ENCODE results near the gene PLB1.

The PLB1 gene

GRCh38 chr2:28543316-28544035, 47.6 kb downstream of the PLB1 start:
- TF ChIP-seq, protein P1, sequence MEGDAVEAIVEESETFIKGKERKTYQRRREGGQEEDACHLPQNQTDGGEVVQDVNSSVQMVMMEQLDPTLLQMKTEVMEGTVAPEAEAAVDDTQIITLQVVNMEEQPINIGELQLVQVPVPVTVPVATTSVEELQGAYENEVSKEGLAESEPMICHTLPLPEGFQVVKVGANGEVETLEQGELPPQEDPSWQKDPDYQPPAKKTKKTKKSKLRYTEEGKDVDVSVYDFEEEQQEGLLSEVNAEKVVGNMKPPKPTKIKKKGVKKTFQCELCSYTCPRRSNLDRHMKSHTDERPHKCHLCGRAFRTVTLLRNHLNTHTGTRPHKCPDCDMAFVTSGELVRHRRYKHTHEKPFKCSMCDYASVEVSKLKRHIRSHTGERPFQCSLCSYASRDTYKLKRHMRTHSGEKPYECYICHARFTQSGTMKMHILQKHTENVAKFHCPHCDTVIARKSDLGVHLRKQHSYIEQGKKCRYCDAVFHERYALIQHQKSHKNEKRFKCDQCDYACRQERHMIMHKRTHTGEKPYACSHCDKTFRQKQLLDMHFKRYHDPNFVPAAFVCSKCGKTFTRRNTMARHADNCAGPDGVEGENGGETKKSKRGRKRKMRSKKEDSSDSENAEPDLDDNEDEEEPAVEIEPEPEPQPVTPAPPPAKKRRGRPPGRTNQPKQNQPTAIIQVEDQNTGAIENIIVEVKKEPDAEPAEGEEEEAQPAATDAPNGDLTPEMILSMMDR (IDR thresholded peaks at IDR 0.05), result no peak

GRCh38 chr2:28544036-28544346, 48.1 kb downstream of the PLB1 start:
- TF ChIP-seq, protein P1 (IDR thresholded peaks at IDR 0.05), result no peak

GRCh38 chr2:28544405-28544921, 48.6 kb downstream of the PLB1 start:
- TF ChIP-seq, protein P1 (IDR thresholded peaks at IDR 0.05), result no peak

DNA sequence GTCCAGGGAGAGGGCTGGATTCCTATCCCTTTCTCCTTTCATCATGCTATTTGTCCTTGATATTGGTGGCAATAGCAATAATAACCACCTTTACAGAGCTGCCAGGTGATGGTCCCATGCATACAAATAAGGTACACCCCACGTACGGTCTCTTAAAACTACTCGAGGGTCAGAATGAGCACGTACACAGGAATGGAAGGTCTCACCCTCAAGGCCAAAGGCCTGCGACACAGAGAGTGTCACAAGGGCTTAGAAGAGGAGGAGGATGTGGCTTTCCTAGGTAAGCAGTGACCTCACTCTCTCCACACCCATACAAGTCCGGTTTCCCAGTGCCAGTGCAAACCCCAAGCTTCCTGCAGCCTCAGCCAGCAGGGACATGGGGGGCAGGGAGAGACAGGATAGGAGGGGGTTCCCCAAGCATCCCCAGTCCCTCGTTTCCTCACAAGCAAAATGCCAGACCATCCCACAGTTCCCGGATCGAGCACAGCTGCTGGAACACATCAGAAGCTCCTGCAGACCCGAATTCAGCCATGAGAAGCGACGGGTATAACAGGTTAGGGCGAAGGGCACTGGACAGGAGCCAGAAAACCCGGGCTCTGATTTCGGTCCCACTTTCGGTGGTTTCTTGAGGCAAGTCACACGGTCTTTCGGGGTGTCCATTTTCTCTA, 49.2 kb downstream of the PLB1 start:
- TF ChIP-seq, protein P1 (IDR thresholded peaks at IDR 0.05), result no peak

DNA sequence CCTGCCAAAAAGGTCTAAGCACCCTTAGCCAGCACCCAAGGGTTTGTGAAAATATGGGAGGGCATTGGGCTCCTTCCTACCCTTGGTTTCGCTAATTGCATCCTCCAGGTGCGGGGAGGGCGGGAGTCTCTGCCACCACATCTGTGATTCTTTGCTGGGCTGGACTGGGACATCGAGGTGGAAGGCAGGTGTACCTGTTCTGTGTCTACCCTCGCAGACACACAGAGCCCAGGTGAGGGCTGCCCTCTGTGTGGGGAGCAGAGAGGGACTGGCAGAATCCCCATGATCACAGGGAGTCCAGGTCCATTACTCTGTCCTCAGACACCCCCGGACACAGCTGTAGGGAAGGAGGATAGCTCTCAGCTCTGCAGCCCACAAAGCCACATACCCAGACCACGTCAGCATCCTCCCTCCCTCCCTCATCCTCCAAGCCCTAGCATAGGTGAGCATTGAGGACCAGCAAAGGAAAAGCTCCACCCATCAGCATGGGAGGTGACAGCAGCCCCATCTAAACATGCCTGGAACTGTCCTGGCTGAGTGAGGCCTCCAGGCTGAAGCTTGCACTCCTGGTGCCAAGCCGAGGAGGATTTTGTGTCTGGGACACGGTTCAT, 49.8 kb downstream of the PLB1 start:
- TF ChIP-seq, protein P1 (IDR thresholded peaks at IDR 0.05), result no peak

GRCh38 chr2:28546242-28546641, 50.4 kb downstream of the PLB1 start:
- TF ChIP-seq, protein P1 (IDR thresholded peaks at IDR 0.05), result no peak

DNA sequence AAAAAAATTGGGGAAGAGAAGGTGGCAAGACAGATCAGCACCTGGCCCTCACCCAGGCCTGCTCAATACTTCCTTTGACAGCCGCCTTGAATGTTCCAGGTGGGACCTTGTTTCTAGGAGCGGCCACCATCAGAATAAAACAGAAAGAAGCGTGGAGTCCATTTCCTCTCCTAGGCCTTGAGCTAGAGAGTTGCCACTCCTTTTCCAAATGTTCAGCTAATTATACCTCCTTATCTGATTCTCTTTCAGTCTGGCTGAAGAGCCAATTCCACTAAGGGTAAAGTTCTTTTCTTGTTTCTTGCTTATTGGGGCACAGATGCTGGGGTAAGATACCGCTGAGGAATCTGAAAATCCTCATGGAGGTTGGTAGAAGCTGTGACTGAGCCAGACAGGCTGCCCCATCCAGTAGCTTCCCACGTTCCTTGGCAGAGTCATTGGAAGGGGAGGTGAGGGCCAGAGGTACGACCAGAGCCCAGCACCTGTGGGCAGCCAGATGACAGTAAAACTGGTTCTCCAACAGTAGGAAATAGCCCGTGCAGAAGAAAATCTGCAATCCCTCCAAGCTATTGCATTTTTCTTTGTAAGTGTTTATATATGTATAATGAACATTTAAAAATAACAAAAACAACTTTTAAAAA, 51.5 kb downstream of the PLB1 start:
- TF ChIP-seq, protein P1 (IDR thresholded peaks at IDR 0.05), result no peak

Data from LNCAP (cell line).